Central memory CD8-positive, alpha-beta T cell (primary cell): ENCODE results near the gene AFF3.

Experiments
- ATAC-seq: fragments of 150-1000 bp; cut with Tn5 transposase; replicated peaks from 2 replicates; pipeline ENCODE4 v1.10.0; 2022; ENCODE audit warnings: mild to moderate bottlenecking, moderate FRiP score, moderate number of reproducible peaks; ENCODE audit not compliant: poor library complexity, severe bottlenecking; ENCODE audit errors: extremely low read depth
- DNase-seq, 2 donors: peaks; one replicate each; pipeline ENCODE4 v3.0.0; 2021; ENCODE audit warnings: low spot score in 2 of 2
- H3K27ac Mint-ChIP-seq: one replicate; pipeline ENCODE4 v1.8.0; 2022; ENCODE audit warnings: low read depth, mild to moderate bottlenecking, moderate library complexity, mixed read lengths
- H3K27me3 Mint-ChIP-seq: one replicate; pipeline ENCODE4 v1.8.0; 2022; ENCODE audit warnings: mixed read lengths
- H3K36me3 Mint-ChIP-seq: one replicate; pipeline ENCODE4 v1.8.0; 2022; ENCODE audit warnings: mild to moderate bottlenecking, moderate library complexity, mixed read lengths; ENCODE audit not compliant: insufficient read depth
- H3K4me1 Mint-ChIP-seq: one replicate; pipeline ENCODE4 v1.8.0; 2022; ENCODE audit warnings: mixed read lengths
- H3K4me3 Mint-ChIP-seq: one replicate; pipeline ENCODE4 v1.8.0; 2022; ENCODE audit warnings: mild to moderate bottlenecking, moderate library complexity, mixed read lengths
- H3K9me3 Mint-ChIP-seq: one replicate; pipeline ENCODE4 v1.8.0; 2022; ENCODE audit warnings: mixed read lengths

The AFF3 gene

GRCh38 chr2:99700482-99701398, 441.6 kb downstream of the AFF3 start:
- peaks cover 1% of the 10 kb centered on the region for H3K36me3 Mint-ChIP-seq
- no peak overlapping the region for H3K27ac Mint-ChIP-seq
- no peaks in the 10 kb centered on the region for H3K4me1 Mint-ChIP-seq
- no peaks in the 10 kb centered on the region for H3K9me3 Mint-ChIP-seq
- H3K27me3 Mint-ChIP-seq, result peaks cover 11% of the 10 kb centered on the region
- no peak for ATAC-seq
- no peak for DNase-seq
- no peak overlapping the region for H3K4me3 Mint-ChIP-seq

GRCh38 chr2:99698896-99699295, 443.5 kb downstream of the AFF3 start:
- Mint-ChIP-seq H3K4me1 (no peaks in the 10 kb centered on the region), H3K4me3 (no peak overlapping the region), H3K36me3 (peaks cover 1% of the 10 kb centered on the region), H3K27ac (no peak overlapping the region), H3K9me3 (no peaks in the 10 kb centered on the region), H3K27me3 (peaks cover 9% of the 10 kb centered on the region)
- ATAC-seq (no peak), DNase-seq (no peak)

GRCh38 chr2:99697811-99698568, 444.4 kb downstream of the AFF3 start:
- Mint-ChIP-seq H3K4me3 (no peak overlapping the region), H3K27ac (no peak overlapping the region), H3K9me3 (no peaks in the 10 kb centered on the region), H3K4me1 (no peaks in the 10 kb centered on the region), H3K36me3 (peaks cover 1% of the 10 kb centered on the region), H3K27me3 (no peaks in the 10 kb centered on the region)
- ATAC-seq (no peak), DNase-seq (no peak)

- no peak overlapping the region for H3K27ac Mint-ChIP-seq
- H3K36me3 Mint-ChIP-seq, result peaks cover 1% of the 10 kb centered on the region
- no peaks in the 10 kb centered on the region for H3K9me3 Mint-ChIP-seq
- no peaks in the 10 kb centered on the region for H3K27me3 Mint-ChIP-seq
- no peak overlapping the region for H3K4me3 Mint-ChIP-seq
- ATAC-seq (no peak), DNase-seq (no peak)
- no peaks in the 10 kb centered on the region for H3K4me1 Mint-ChIP-seq
Measured at GRCh38 chr2:99695944-99696253, 446.5 kb downstream of the AFF3 start.

GRCh38 chr2:99695130-99695943, 447.1 kb downstream of the AFF3 start:
- Mint-ChIP-seq H3K9me3 (no peaks in the 10 kb centered on the region), H3K27me3 (no peaks in the 10 kb centered on the region), H3K4me1 (no peaks in the 10 kb centered on the region), H3K27ac (no peak overlapping the region), H3K4me3 (no peak overlapping the region), H3K36me3 (peaks cover 3% of the 10 kb centered on the region)
- DNase-seq (no peak), ATAC-seq (no peak)

GRCh38 chr2:99694331-99694730, 448.1 kb downstream of the AFF3 start:
- ATAC-seq (no peak), DNase-seq (no peak)
- Mint-ChIP-seq H3K27me3 (no peaks in the 10 kb centered on the region), H3K9me3 (no peaks in the 10 kb centered on the region), H3K27ac (no peak overlapping the region), H3K36me3 (peaks cover 3% of the 10 kb centered on the region), H3K4me3 (no peak overlapping the region), H3K4me1 (no peaks in the 10 kb centered on the region)

- Mint-ChIP-seq H3K4me3 (no peak overlapping the region), H3K4me1 (no peaks in the 10 kb centered on the region), H3K27me3 (no peaks in the 10 kb centered on the region), H3K9me3 (no peaks in the 10 kb centered on the region), H3K27ac (no peak overlapping the region), H3K36me3 (peaks cover 3% of the 10 kb centered on the region)
- ATAC-seq, result no peak
- no peak for DNase-seq
Measured at GRCh38 chr2:99692785-99693184, 449.6 kb downstream of the AFF3 start.

GRCh38 chr2:99691926-99692325, 450.5 kb downstream of the AFF3 start:
- Mint-ChIP-seq H3K4me3 (no peak overlapping the region), H3K36me3 (peaks cover 2% of the 10 kb centered on the region), H3K27me3 (no peaks in the 10 kb centered on the region), H3K4me1 (no peaks in the 10 kb centered on the region), H3K9me3 (no peaks in the 10 kb centered on the region), H3K27ac (no peak overlapping the region)
- DNase-seq, result no peak
- ATAC-seq, result no peak

GRCh38 chr2:99689145-99689742, 453.1 kb downstream of the AFF3 start:
- Mint-ChIP-seq H3K36me3 (peaks cover 1% of the 10 kb centered on the region), H3K27me3 (no peaks in the 10 kb centered on the region), H3K4me3 (no peak overlapping the region), H3K9me3 (no peaks in the 10 kb centered on the region), H3K4me1 (no peaks in the 10 kb centered on the region), H3K27ac (no peak overlapping the region)
- no peak for DNase-seq
- ATAC-seq, result no peak

- Mint-ChIP-seq H3K4me1 (no peaks in the 10 kb centered on the region), H3K4me3 (no peak overlapping the region), H3K27me3 (no peaks in the 10 kb centered on the region), H3K36me3 (peaks cover 1% of the 10 kb centered on the region), H3K9me3 (no peaks in the 10 kb centered on the region), H3K27ac (no peak overlapping the region)
- ATAC-seq, result no peak
- no peak for DNase-seq
Measured at GRCh38 chr2:99688699-99689098, 453.7 kb downstream of the AFF3 start.

- no peak for DNase-seq
- no peak for ATAC-seq
- no peaks in the 10 kb centered on the region for H3K9me3 Mint-ChIP-seq
- H3K36me3 Mint-ChIP-seq, result no peaks in the 10 kb centered on the region
- H3K4me3 Mint-ChIP-seq, result no peak overlapping the region
- no peaks in the 10 kb centered on the region for H3K4me1 Mint-ChIP-seq
- H3K27ac Mint-ChIP-seq, result no peak overlapping the region
- no peaks in the 10 kb centered on the region for H3K27me3 Mint-ChIP-seq
Measured at GRCh38 chr2:99682275-99683060, 459.9 kb downstream of the AFF3 start.

GRCh38 chr2:99680946-99681345, 461.4 kb downstream of the AFF3 start:
- H3K4me1 Mint-ChIP-seq, result no peaks in the 10 kb centered on the region
- H3K27me3 Mint-ChIP-seq, result no peaks in the 10 kb centered on the region
- H3K27ac Mint-ChIP-seq, result no peak overlapping the region
- H3K9me3 Mint-ChIP-seq, result no peaks in the 10 kb centered on the region
- no peak for DNase-seq
- no peak for ATAC-seq
- no peak overlapping the region for H3K4me3 Mint-ChIP-seq
- no peaks in the 10 kb centered on the region for H3K36me3 Mint-ChIP-seq
